GM18907 (cell line): Measurements from ENCODE around the gene CABLES1.
"Not testable (repeated sequence)": the region's sequence is repeated elsewhere in the genome, so short reads cannot be mapped to it uniquely, and the experiment has no call there.

Experiments
- ATAC-seq: cut with Tn5 transposase; IDR thresholded peaks from one replicate; pipeline ENCODE4 v1.9.1; 2021; ENCODE audit warnings: mild to moderate bottlenecking, moderate library complexity; ENCODE audit not compliant: unreplicated experiment

Gene CABLES1

GRCh38 chr18:23134780-23135549 is at the start of gene CABLES1:
Gene CABLES1, plus strand, starts transcription at chr18:23135485. Its CDS starts 278 bp downstream, at chr18:23135763.
- ATAC-seq: peak; percentile 27

- no peak for ATAC-seq
Measured at GRCh38 chr18:23087352-23087751, 47.9 kb upstream of the CABLES1 start.

GRCh38 chr18:23088310-23088709 is 47.0 kb upstream of the CABLES1 start:
- ATAC-seq: no peak

GRCh38 chr18:23091017-23091993 is 44.0 kb upstream of the CABLES1 start:
- ATAC-seq: peak; percentile 85

- no peak for ATAC-seq
Measured at GRCh38 chr18:23092121-23092520, 43.2 kb upstream of the CABLES1 start.

- ATAC-seq: not testable (repeated sequence)
Measured at GRCh38 chr18:23093130-23093529, 42.2 kb upstream of the CABLES1 start.

- ATAC-seq: no peak
Measured at GRCh38 chr18:23093772-23094171, 41.5 kb upstream of the CABLES1 start.

GRCh38 chr18:23094411-23095190 is 40.7 kb upstream of the CABLES1 start:
- ATAC-seq: no peak

- no peak for ATAC-seq
Measured at GRCh38 chr18:23095463-23095862, 39.8 kb upstream of the CABLES1 start.

GRCh38 chr18:23097016-23097415 is 38.3 kb upstream of the CABLES1 start:
- not testable (repeated sequence) for ATAC-seq

GRCh38 chr18:23099621-23100020 is 35.7 kb upstream of the CABLES1 start:
- ATAC-seq: no peak

- no peak for ATAC-seq
Measured at GRCh38 chr18:23101861-23102432, 33.3 kb upstream of the CABLES1 start.

GRCh38 chr18:23102493-23103261 is 32.6 kb upstream of the CABLES1 start:
- no peak for ATAC-seq

GRCh38 chr18:23103449-23103848 is 31.8 kb upstream of the CABLES1 start:
- no peak for ATAC-seq

- no peak for ATAC-seq
Measured at GRCh38 chr18:23105030-23105429, 30.3 kb upstream of the CABLES1 start.

- ATAC-seq: no peak
Measured at GRCh38 chr18:23105581-23106219, 29.6 kb upstream of the CABLES1 start.

GRCh38 chr18:23106575-23106974 is 28.7 kb upstream of the CABLES1 start:
- no peak for ATAC-seq

- ATAC-seq: no peak
Measured at GRCh38 chr18:23107718-23108117, 27.6 kb upstream of the CABLES1 start.

GRCh38 chr18:23108496-23108895 is 26.8 kb upstream of the CABLES1 start:
- no peak for ATAC-seq
